ENCODE measurements around the gene HSPA12B. TPM values are rescaled to one million over a fixed set of nuclear protein-coding genes. Genes with fewer than 3 reads are reported as not detected.
A peak's percentile ranks its signal among the peaks of the same experiment; 100 is the strongest.

Gene HSPA12B
- total and polyA plus RNA-seq, 9 of the 15 experiments (the other 6 are each of a cell fraction or from before 2014, with no cell fraction given): 0.03 to 0.07 TPM; not detected in 7

DNA sequence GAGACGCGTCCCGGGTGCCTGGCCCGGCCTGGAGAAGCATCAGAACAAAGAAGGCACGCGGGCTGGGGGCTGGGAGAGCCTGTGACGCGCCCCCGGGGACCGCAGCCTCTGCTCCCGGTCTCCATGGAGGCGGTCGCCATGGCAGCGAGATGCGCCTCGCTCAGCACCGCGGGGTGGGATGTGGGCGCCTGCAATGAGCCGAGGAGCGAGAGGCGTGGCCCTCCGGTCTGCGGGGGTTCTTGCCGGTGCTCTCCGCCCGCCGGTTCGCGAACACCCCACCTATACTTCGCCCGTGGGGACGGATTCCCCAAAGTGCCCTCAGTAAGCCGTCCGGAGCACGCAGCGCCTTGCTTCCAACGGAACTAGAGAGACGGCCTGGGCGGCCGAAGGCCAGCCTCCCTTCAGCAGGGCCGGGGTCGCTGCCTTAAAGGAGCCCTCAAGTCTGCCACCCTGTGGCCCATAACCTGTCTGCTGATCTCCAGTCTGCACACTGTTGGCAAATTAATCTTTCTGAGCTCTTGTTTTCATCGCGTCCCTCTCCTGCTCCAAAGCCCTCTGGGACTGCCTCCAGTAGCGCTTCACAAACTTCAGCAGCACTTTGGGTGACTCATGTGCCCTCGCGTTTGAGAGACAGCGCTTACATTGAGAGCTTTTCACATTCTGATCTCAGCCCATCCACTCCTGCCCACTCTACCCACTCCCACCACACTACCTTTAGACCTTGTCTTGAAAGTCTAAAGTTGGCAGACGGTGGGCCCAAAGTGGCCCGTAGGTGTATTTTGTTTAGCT lies 36.1 kb downstream of the HSPA12B start:
- intact Hi-C loops (cut with micrococcal nuclease) (no loop called here), in situ Hi-C loops (cut with MboI) (no loop called here)
- peak overlapping the region; percentile 76 for H3K27ac ChIP-seq (ENCODE audit: extremely low read depth, low read depth, low read length)
- ChIA-PET CTCF (ENCODE audit: low intra/inter-chr PET ratio) (interaction anchor here (1.1 kb wide), 1 partner anchor 53 kb away, joined by 3 read pairs; no protein-coding TSS in a partner anchor), POLR2A (interaction anchor here (0.6 to 1.0 kb wide), 4 partner anchors 13 to 171 kb away, joined by 3 to 5 read pairs (median 3); partner anchors contain the start of gene SPEF1)
- no peaks in the 10 kb centered on the region for H3K27me3 ChIP-seq (ENCODE audit: control insufficient read depth in 2 of 2, insufficient read depth in 2 of 2, low read length in 2 of 2)
- peaks cover 11% of the 10 kb centered on the region; the same call in 2 of the 3 replicates for H3K36me3 ChIP-seq (ENCODE audit: control insufficient read depth, insufficient read depth, low read length)
- no peaks in the 10 kb centered on the region for H3K9me1 ChIP-seq (ENCODE audit: control insufficient read depth, insufficient read depth, low read length)
- H3K4me3 ChIP-seq: peak overlapping the region; percentile 60
- no TSS peak for BruUV-seq (replicated peaks)
- H4K20me1 ChIP-seq (replicated peaks; ENCODE audit: control insufficient read depth, insufficient read depth, low read length): no peaks in the 10 kb centered on the region
- H3K79me2 ChIP-seq (ENCODE audit: control insufficient read depth, insufficient read depth, low read length): peaks cover 27% of the 10 kb centered on the region
- ATAC-seq (peak; percentile 70), FAIRE-seq (no peak), DNase-seq (ENCODE audit: extremely low read depth in 1 of 4, low spot score in 3 of 4) (peak; percentile 63 to 72 (median 72))
- peak overlapping the region; percentile 87 for H2AFZ ChIP-seq (ENCODE audit: low read depth, low read length)
- peak overlapping the region; percentile 60 to 81 for H3K9ac ChIP-seq (ENCODE audit: insufficient read depth in 1 of 2, low read depth in 2 of 2, low read length in 2 of 2)
- 6% methylated on average over 39 of the region's 51 CpGs for WGBS (ENCODE audit: insufficient coverage, low coverage, missing lambda C conversion rate)
- H3K9me3 ChIP-seq (replicated peaks; ENCODE audit: control insufficient read depth, insufficient read depth, low read depth, low read length): no peaks in the 10 kb centered on the region
- H3K4me1 ChIP-seq (replicated peaks in 1 of 2; ENCODE audit: control insufficient read depth in 2 of 2, insufficient read depth in 2 of 2, low read length in 2 of 2): peaks cover 9 to 42% of the 10 kb centered on the region in 2 experiments; a peak in 3 of 5 replicates
- H3K4me2 ChIP-seq (ENCODE audit: insufficient read depth, low read length): peak overlapping the region; percentile 81
- peak; percentile 80 to 88; a peak in 3 of 4 replicates for TF ChIP-seq KDM1A (IDR thresholded peaks at IDR 0.05)
- TF ChIP-seq, protein P1, sequence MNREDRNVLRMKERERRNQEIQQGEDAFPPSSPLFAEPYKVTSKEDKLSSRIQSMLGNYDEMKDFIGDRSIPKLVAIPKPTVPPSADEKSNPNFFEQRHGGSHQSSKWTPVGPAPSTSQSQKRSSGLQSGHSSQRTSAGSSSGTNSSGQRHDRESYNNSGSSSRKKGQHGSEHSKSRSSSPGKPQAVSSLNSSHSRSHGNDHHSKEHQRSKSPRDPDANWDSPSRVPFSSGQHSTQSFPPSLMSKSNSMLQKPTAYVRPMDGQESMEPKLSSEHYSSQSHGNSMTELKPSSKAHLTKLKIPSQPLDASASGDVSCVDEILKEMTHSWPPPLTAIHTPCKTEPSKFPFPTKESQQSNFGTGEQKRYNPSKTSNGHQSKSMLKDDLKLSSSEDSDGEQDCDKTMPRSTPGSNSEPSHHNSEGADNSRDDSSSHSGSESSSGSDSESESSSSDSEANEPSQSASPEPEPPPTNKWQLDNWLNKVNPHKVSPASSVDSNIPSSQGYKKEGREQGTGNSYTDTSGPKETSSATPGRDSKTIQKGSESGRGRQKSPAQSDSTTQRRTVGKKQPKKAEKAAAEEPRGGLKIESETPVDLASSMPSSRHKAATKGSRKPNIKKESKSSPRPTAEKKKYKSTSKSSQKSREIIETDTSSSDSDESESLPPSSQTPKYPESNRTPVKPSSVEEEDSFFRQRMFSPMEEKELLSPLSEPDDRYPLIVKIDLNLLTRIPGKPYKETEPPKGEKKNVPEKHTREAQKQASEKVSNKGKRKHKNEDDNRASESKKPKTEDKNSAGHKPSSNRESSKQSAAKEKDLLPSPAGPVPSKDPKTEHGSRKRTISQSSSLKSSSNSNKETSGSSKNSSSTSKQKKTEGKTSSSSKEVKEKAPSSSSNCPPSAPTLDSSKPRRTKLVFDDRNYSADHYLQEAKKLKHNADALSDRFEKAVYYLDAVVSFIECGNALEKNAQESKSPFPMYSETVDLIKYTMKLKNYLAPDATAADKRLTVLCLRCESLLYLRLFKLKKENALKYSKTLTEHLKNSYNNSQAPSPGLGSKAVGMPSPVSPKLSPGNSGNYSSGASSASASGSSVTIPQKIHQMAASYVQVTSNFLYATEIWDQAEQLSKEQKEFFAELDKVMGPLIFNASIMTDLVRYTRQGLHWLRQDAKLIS (CRISPR knock-in tag; IDR thresholded peaks at IDR 0.05): peak; percentile 68; the same call in 1 of the 2 replicates
- TF ChIP-seq U2AF2 (optimal IDR thresholded peaks at IDR 0.05; ENCODE audit: low read depth, low read length): no peak
- no peak for TF ChIP-seq POLR2AphosphoS2 (IDR thresholded peaks at IDR 0.05; ENCODE audit: low read length)
- 0 out of 2 replicates have a peak, but pooled peaks have one; percentile 30 for TF ChIP-seq FOSL1 (tag; conservative IDR thresholded peaks at IDR 0.05)
- TF ChIP-seq MYNN (IDR thresholded peaks at IDR 0.05): peak; percentile 78
- 0 out of 2 replicates have a peak, but pooled peaks have one; percentile 47 for TF ChIP-seq MYNN (CRISPR knock-in tag; IDR thresholded peaks at IDR 0.05)
- no peak for TF ChIP-seq ZNF133 (CRISPR knock-in tag; IDR thresholded peaks at IDR 0.05)
- TF ChIP-seq MXI1 (IDR thresholded peaks at IDR 0.05; ENCODE audit: low read depth, low read length): peak; percentile 72; the same call in 1 of the 2 replicates
- peak in 1 of 2 experiments; percentile 8; a peak in 1 of 4 replicates for TF ChIP-seq MAZ (CRISPR knock-in tag; conservative IDR thresholded peaks at IDR 0.05 in 1 of 2, IDR thresholded peaks at IDR 0.05 in 1 of 2)
- TF ChIP-seq CSDE1 (IDR thresholded peaks at IDR 0.05): peak in 1 of 2 experiments; percentile 85; a peak in 2 of 4 replicates
- TF ChIP-seq, protein P2, sequence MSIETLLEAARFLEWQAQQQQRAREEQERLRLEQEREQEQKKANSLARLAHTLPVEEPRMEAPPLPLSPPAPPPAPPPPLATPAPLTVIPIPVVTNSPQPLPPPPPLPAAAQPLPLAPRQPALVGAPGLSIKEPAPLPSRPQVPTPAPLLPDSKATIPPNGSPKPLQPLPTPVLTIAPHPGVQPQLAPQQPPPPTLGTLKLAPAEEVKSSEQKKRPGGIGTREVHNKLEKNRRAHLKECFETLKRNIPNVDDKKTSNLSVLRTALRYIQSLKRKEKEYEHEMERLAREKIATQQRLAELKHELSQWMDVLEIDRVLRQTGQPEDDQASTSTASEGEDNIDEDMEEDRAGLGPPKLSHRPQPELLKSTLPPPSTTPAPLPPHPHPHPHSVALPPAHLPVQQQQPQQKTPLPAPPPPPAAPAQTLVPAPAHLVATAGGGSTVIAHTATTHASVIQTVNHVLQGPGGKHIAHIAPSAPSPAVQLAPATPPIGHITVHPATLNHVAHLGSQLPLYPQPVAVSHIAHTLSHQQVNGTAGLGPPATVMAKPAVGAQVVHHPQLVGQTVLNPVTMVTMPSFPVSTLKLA (conservative IDR thresholded peaks at IDR 0.05): no peak
- TF ChIP-seq RFX1 (IDR thresholded peaks at IDR 0.05): peak; percentile 94
- 0 out of 4 replicates have a peak, but pooled peaks of 1 of the 2 experiments have one; percentile 34 for TF ChIP-seq HDAC1 (IDR thresholded peaks at IDR 0.05)
- 0 out of 2 replicates have a peak, but pooled peaks have one; percentile 47 for TF ChIP-seq KAT7 (CRISPR knock-in tag; IDR thresholded peaks at IDR 0.05; ENCODE audit: borderline replicate concordance)
- peak; percentile 10 for TF ChIP-seq RBBP5 (IDR thresholded peaks at IDR 0.05; ENCODE audit: borderline replicate concordance, insufficient read depth, low read length, poor library complexity, severe bottlenecking)

Measured in K562 (cell line).